ENCODE data around the gene ATP1A4.
A peak's percentile ranks its signal among the peaks of the same experiment; 100 is the strongest.

The ATP1A4 gene

GRCh38 chr1:160144921-160145320, 6.5 kb upstream of the ATP1A4 start:
- DNase-seq (ENCODE audit: low read depth in 2 of 2), result no peak

DNA sequence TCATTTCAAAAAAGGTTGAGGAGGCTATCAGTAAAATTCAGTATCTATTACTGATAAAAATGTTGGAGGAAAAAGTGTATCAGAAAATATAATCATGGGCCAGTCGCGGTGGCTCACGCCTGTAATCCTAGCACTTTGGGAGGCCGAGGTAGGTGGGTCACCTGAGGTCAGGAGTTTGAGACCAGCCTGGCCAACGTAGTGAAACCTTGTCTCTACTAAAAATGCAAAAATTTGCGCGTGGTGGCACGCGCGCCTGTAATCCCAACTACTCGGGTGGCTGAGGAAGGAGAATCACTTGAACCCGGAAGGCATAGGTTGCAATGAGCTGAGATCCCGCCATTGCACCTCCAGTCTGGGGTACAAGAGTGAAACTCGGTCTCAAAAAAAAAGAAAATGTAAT, 5.3 kb upstream of the ATP1A4 start:
- no peak for DNase-seq (ENCODE audit: low read depth in 2 of 2)

- DNase-seq (ENCODE audit: low read depth in 2 of 2), result no peak
These were observed 3.3 kb upstream of the ATP1A4 start for GRCh38 chr1:160148121-160148520.

DNA sequence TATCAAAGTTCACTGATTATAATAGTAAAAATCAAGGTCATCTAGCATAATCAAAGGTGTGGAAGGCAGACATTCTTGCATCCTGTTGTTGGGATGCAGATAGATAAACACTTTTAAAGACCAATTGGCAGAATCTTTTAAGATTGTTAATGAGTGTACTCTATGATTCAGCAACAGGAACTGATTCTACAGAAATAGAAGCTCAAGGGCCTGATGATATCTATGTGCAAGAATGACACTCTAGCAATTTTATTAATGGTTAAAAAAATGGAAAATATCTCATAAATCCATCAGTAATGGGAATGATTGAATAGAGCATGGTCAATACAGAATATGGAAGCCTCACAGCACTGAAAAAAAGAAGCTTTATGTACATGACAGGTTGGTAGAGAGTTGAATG, 2.2 kb upstream of the ATP1A4 start:
- no peak for DNase-seq (ENCODE audit: low read depth in 2 of 2)

DNA sequence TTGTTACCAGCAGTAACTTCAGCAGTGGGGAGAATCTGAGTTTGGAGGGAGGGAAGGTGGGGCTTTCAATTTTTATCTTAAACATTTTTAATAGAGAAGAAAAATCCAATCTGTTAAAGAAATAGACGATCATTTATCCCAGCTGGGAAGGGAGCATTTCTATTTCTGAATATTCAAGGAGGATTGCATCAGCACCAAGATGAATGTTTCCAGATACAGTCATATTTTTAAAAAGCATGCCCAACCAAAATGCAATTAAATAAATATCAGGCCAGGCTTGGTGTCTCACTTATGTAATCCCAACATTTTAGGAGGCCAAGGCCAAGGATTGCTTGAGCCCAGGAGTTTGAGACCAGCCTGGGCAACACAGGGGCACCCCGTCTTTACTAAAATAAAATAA, 1.7 kb upstream of the ATP1A4 start:
- no peak for DNase-seq (ENCODE audit: low read depth in 2 of 2)

DNA sequence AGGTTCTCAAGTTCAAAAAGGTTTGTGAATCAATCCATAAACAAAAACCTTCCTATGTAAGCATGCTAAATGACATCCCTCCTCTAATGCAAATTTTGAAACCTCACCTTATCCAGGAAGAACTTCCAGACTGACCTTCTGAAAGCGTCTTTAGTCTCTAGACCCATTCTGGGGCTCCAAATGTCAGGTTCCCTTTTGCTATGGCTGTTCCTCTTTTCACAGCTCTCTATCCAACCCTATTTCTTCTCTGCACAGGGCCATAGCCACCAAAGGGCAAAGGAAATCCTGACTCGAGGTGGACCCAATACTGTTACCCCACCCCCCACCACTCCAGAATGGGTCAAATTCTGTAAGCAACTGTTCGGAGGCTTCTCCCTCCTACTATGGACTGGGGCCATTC, 3.4 kb downstream of the ATP1A4 start:
- DNase-seq (ENCODE audit: low read depth in 2 of 2), result no peak

DNA sequence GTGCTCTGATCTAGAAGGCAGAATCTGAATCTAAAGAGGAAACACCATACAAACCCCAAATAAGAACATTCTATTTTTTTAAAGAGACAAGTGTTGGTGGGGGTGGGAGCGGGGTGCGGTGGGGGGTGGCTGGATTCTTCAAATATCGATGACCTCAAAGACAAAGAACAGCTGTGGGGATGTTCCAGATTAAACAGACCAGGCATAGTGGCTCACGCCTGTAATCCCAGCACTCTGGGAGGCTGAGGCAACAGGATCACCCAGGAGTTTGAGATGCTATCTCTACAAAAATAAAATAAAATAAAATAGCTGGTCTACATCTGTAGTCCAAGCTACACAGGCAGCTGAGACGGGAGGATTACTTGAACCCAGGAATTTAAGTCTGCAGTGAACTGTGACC, 5.0 kb downstream of the ATP1A4 start:
- no peak for DNase-seq (ENCODE audit: low read depth in 2 of 2)

GRCh38 chr1:160157174-160157573, 5.8 kb downstream of the ATP1A4 start:
- no peak for DNase-seq (ENCODE audit: low read depth in 2 of 2)

- DNase-seq (ENCODE audit: low read depth in 2 of 2), result no peak
These were observed 6.6 kb downstream of the ATP1A4 start for GRCh38 chr1:160158031-160158430.

DNA sequence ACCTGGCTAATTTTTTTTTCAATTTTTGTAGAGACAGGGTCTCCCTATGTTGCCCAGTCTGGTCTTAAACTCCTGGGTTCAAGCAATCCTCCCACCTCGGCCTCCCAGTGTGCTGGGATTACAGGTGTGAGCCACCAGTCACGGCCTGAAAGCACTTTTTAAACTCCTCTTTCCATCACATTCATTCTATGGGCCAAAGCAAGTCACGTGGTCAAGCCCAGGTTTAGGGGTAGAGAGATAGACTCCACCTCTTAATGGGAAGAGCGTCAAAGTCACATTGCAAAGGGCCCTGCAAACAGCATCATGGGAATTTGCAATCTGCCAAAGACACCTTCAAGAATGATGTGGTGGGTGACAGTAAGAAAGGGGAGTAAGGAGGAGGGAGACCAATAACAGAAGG, 7.1 kb downstream of the ATP1A4 start:
- DNase-seq (ENCODE audit: low read depth in 2 of 2), result no peak

DNA sequence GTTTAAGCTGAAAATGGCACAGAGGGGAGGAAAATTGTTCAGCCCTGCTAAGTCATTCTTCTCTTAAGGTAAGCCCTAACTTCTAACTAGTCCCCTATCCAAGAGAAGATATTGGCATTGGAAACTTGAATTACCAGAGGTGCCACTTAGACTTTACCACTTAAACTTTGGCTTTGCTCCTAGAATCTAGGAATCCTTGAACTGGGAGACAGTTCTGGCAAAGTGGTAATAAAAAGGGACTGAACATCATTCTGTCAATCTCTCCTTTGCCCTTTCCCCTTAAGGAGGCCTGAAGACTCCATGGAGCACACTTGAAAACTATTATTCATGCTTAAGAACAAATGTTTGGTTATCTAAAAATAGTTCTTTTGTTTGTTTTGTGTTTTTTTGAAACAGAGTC, 8.4 kb downstream of the ATP1A4 start:
- DNase-seq (ENCODE audit: low read depth in 2 of 2), result no peak

DNA sequence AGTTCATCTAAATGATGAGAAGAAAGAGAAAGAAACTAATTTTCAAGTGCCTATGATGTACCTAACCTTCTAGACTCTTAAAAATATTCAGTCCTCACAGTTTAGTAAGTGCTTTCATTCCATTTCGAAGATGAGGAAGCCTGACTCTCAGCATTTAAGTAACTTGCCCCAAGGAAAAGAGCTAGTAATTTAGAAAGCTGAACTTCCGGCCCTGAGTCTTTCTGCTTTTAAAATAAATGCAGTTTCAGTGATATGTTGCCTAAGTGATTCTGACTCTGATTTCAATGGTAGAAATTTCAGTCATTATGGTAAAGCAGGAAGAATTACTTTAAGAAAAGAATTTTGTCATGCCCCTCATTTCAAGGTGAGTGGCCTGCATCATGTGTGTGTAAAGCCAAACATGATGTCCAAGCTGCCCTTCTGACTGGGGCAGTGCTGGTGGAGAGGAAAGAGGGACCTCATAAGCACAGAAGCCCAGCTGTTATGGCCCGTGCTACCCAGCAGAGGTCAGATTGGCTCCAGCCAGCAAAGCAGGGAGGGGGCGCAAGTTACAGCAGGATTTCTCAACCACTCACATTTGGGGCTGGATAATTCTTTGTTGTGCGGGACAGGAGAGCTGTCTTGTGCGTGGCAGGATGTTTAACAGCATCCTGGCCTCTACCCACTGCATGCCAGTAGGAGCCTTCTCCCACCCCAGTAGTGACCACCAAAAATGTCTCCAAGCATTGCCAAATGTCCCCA, 10.7 kb downstream of the ATP1A4 start:
- no peak for DNase-seq (ENCODE audit: low read depth in 2 of 2)

- no peak for DNase-seq (ENCODE audit: low read depth in 2 of 2)
These were observed 11.5 kb downstream of the ATP1A4 start for GRCh38 chr1:160162931-160163330.

GRCh38 chr1:160163615-160164014, 12.2 kb downstream of the ATP1A4 start:
- DNase-seq (ENCODE audit: low read depth in 2 of 2), result no peak

DNA sequence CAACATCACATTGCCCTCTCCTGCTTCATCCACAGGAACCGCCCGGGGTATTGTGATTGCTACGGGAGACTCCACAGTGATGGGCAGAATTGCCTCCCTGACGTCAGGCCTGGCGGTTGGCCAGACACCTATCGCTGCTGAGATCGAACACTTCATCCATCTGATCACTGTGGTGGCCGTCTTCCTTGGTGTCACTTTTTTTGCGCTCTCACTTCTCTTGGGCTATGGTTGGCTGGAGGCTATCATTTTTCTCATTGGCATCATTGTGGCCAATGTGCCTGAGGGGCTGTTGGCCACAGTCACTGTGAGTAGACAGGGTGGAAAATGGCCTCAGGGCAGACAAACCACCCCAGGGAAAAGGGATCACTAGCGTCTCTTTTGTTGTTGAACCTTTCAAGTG, 12.7 kb downstream of the ATP1A4 start:
- no peak for DNase-seq (ENCODE audit: low read depth in 2 of 2)

GRCh38 chr1:160166166-160166868, 14.9 kb downstream of the ATP1A4 start:
- no peak for DNase-seq (ENCODE audit: low read depth in 2 of 2)

- no peak for DNase-seq (ENCODE audit: low read depth in 2 of 2)
These were observed 15.7 kb downstream of the ATP1A4 start for GRCh38 chr1:160167056-160167455.

- DNase-seq (ENCODE audit: low read depth in 2 of 2), result no peak
These were observed 16.2 kb downstream of the ATP1A4 start for GRCh38 chr1:160167580-160167979.

DNA sequence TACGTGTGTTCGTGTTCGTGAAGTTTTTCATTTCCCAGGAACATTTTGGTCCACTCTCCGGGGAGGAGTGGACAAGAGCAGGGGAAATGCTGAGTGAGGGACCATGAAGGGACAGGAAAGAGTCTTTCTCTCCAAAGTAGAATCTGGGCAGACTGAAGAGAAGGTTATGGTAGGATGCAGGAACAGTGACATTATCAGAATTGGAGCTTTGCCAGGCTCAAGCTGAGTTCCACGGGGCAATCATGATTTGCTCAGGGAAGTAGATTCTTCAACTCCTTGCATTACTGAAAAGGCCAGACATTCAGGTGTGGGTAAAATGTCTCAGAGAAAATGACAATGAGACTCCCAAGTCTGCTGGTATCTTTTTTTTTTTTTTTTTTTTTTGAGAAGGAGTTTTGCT, 16.6 kb downstream of the ATP1A4 start:
- DNase-seq (ENCODE audit: low read depth in 2 of 2), result no peak

- DNase-seq (ENCODE audit: low read depth in 2 of 2), result no peak
These were observed 17.4 kb downstream of the ATP1A4 start for GRCh38 chr1:160168609-160169369.

GRCh38 chr1:160169553-160170399, 18.4 kb downstream of the ATP1A4 start:
- DNase-seq (ENCODE audit: low read depth in 2 of 2), result peak in 1 of 2 donors; percentile 23

DNA sequence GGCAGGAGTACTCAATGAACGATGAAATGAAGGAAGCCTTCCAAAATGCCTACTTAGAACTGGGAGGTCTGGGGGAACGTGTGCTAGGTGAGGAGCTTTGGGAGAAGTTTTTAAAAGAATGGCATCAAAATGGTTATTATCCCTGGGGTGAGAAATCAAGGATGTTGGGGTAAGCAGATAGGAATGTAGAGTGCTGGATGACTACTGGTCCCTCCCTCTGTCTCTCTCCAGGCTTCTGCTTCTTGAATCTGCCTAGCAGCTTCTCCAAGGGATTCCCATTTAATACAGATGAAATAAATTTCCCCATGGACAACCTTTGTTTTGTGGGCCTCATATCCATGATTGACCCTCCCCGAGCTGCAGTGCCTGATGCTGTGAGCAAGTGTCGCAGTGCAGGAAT, 20.0 kb downstream of the ATP1A4 start:
- no peak for DNase-seq (ENCODE audit: low read depth in 2 of 2)

All from stimulated activated CD4-positive, alpha-beta T cell treated with anti-CD3 and anti-CD28 coated beads, Interleukin-15, amount 100 ng/mL, for 48 hours (primary cell).